Gastroesophageal sphincter (tissue), 3 donors: ENCODE data around the gene LIMCH1.

Experiments
- CTCF ChIP-seq, 4 experiments: fragments of 200-600 bp in 2 of 4; fragments of 450-650 bp in 2 of 4; sonication (generic) in 1 of 4; IDR thresholded peaks; one replicate each; pipeline ENCODE4 v1.5.1; 2017 to 2019; ENCODE audit warnings: antibody characterized with exemption in 4 of 4, mild to moderate bottlenecking in 2 of 4, moderate library complexity in 2 of 4
- POLR2A ChIP-seq, 2 donors: fragments of 450-650 bp; IDR thresholded peaks; one replicate each; pipeline ENCODE4 v1.6.1; 2017; ENCODE audit warnings: antibody characterized with exemption in 2 of 2, mild to moderate bottlenecking in 2 of 2, moderate library complexity in 1 of 2

GRCh38 chr4:41609851-41610250 lies 71.9 kb downstream of the LIMCH1 start:
- TF ChIP-seq POLR2A (IDR thresholded peaks at IDR 0.05) (no peak), CTCF (IDR thresholded peaks at IDR 0.05) (no peak)
